ENCODE results near the gene RANBP17.

GRCh38 chr5:170843870-170844269, 17.9 kb upstream of the RANBP17 start:
- TF ChIP-seq CTCF (IDR thresholded peaks at IDR 0.05; ENCODE audit: low read depth, low read length, poor library complexity, severe bottlenecking) = no peak
- no peak for TF ChIP-seq EZH2phosphoT487 (IDR thresholded peaks at IDR 0.05; ENCODE audit: borderline replicate concordance, low read length)

Data from DOHH2 (cell line).